ENCODE data around the gene SLC35F3. TPM values are rescaled to one million over a fixed set of nuclear protein-coding genes. Genes with fewer than 3 reads are reported as not detected.

Gene SLC35F3
- total and polyA plus RNA-seq, 9 of the 15 experiments (the other 6 are each of a cell fraction or from before 2014, with no cell fraction given), result 0.04 to 0.07 (median 0.04) TPM; not detected in 6

DNA sequence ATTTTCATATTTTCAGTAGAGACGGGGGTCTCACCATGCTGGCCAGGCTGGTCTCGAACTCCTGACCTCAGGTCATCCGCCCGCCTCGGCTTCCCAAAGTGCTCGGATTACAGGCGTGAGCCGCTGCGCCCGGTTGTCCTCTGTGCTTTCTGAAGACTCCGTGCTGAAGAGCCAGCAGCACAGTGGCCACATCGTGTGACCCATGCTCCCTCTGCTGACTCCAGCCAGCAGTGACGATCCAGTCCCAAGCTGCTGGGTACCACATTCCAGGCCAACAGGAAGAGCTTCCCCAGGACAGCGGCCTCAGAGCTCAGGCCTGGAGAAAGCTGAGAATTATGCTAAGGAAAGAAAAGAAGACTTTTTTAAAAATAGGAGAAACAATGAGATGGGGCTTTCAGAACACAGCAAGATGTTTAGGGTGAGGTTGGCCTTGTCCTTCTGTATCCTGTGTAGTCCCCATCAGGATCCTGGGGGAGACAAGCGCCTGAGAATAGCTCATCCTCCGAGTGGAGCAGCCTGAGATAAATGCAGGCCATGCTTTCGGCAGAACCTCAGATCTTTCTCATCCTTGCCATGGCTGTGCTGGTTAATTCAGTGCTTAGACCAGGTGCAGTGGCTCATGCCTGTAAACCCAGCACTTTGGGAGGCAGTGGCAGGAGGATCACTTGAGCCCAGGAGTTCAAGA, 207.1 kb downstream of the SLC35F3 start (continued):
- TF ChIP-seq, protein P1, sequence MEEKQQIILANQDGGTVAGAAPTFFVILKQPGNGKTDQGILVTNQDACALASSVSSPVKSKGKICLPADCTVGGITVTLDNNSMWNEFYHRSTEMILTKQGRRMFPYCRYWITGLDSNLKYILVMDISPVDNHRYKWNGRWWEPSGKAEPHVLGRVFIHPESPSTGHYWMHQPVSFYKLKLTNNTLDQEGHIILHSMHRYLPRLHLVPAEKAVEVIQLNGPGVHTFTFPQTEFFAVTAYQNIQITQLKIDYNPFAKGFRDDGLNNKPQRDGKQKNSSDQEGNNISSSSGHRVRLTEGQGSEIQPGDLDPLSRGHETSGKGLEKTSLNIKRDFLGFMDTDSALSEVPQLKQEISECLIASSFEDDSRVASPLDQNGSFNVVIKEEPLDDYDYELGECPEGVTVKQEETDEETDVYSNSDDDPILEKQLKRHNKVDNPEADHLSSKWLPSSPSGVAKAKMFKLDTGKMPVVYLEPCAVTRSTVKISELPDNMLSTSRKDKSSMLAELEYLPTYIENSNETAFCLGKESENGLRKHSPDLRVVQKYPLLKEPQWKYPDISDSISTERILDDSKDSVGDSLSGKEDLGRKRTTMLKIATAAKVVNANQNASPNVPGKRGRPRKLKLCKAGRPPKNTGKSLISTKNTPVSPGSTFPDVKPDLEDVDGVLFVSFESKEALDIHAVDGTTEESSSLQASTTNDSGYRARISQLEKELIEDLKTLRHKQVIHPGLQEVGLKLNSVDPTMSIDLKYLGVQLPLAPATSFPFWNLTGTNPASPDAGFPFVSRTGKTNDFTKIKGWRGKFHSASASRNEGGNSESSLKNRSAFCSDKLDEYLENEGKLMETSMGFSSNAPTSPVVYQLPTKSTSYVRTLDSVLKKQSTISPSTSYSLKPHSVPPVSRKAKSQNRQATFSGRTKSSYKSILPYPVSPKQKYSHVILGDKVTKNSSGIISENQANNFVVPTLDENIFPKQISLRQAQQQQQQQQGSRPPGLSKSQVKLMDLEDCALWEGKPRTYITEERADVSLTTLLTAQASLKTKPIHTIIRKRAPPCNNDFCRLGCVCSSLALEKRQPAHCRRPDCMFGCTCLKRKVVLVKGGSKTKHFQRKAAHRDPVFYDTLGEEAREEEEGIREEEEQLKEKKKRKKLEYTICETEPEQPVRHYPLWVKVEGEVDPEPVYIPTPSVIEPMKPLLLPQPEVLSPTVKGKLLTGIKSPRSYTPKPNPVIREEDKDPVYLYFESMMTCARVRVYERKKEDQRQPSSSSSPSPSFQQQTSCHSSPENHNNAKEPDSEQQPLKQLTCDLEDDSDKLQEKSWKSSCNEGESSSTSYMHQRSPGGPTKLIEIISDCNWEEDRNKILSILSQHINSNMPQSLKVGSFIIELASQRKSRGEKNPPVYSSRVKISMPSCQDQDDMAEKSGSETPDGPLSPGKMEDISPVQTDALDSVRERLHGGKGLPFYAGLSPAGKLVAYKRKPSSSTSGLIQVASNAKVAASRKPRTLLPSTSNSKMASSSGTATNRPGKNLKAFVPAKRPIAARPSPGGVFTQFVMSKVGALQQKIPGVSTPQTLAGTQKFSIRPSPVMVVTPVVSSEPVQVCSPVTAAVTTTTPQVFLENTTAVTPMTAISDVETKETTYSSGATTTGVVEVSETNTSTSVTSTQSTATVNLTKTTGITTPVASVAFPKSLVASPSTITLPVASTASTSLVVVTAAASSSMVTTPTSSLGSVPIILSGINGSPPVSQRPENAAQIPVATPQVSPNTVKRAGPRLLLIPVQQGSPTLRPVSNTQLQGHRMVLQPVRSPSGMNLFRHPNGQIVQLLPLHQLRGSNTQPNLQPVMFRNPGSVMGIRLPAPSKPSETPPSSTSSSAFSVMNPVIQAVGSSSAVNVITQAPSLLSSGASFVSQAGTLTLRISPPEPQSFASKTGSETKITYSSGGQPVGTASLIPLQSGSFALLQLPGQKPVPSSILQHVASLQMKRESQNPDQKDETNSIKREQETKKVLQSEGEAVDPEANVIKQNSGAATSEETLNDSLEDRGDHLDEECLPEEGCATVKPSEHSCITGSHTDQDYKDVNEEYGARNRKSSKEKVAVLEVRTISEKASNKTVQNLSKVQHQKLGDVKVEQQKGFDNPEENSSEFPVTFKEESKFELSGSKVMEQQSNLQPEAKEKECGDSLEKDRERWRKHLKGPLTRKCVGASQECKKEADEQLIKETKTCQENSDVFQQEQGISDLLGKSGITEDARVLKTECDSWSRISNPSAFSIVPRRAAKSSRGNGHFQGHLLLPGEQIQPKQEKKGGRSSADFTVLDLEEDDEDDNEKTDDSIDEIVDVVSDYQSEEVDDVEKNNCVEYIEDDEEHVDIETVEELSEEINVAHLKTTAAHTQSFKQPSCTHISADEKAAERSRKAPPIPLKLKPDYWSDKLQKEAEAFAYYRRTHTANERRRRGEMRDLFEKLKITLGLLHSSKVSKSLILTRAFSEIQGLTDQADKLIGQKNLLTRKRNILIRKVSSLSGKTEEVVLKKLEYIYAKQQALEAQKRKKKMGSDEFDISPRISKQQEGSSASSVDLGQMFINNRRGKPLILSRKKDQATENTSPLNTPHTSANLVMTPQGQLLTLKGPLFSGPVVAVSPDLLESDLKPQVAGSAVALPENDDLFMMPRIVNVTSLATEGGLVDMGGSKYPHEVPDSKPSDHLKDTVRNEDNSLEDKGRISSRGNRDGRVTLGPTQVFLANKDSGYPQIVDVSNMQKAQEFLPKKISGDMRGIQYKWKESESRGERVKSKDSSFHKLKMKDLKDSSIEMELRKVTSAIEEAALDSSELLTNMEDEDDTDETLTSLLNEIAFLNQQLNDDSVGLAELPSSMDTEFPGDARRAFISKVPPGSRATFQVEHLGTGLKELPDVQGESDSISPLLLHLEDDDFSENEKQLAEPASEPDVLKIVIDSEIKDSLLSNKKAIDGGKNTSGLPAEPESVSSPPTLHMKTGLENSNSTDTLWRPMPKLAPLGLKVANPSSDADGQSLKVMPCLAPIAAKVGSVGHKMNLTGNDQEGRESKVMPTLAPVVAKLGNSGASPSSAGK (IDR thresholded peaks at IDR 0.05), result no peak
- TF ChIP-seq, protein P2, sequence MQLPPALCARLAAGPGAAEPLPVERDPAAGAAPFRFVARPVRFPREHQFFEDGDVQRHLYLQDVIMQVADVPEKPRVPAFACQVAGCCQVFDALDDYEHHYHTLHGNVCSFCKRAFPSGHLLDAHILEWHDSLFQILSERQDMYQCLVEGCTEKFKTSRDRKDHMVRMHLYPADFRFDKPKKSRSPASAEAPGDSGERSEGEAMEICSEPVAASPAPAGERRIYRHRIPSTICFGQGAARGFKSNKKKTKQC (CRISPR knock-in tag; IDR thresholded peaks at IDR 0.05), result no peak
- no peak for TF ChIP-seq ZNF766 (CRISPR knock-in tag; conservative IDR thresholded peaks at IDR 0.05)
- TF ChIP-seq, protein P3, sequence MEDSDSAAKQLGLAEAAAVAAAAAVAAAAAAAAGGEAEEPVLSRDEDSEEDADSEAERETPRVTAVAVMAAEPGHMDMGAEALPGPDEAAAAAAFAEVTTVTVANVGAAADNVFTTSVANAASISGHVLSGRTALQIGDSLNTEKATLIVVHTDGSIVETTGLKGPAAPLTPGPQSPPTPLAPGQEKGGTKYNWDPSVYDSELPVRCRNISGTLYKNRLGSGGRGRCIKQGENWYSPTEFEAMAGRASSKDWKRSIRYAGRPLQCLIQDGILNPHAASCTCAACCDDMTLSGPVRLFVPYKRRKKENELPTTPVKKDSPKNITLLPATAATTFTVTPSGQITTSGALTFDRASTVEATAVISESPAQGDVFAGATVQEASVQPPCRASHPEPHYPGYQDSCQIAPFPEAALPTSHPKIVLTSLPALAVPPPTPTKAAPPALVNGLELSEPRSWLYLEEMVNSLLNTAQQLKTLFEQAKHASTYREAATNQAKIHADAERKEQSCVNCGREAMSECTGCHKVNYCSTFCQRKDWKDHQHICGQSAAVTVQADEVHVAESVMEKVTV (CRISPR knock-in tag; IDR thresholded peaks at IDR 0.05), result peak; percentile 47; the same call in 1 of the 2 replicates
- TF ChIP-seq IFI16 (CRISPR knock-in tag; IDR thresholded peaks at IDR 0.05), result no peak
- TF ChIP-seq, protein P4, sequence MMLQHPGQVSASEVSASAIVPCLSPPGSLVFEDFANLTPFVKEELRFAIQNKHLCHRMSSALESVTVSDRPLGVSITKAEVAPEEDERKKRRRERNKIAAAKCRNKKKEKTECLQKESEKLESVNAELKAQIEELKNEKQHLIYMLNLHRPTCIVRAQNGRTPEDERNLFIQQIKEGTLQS (IDR thresholded peaks at IDR 0.05), result no peak
- TF ChIP-seq, protein P4 (CRISPR knock-in tag; conservative IDR thresholded peaks at IDR 0.05), result no peak
- no peak for TF ChIP-seq BACH1 (tag; IDR thresholded peaks at IDR 0.05)
- no peak for TF ChIP-seq MNT (conservative IDR thresholded peaks at IDR 0.05)

Data from K562 (cell line).